NB4 (cell line): Measurements from ENCODE around the gene SMAD3.

Experiments
- CTCF ChIP-seq: IDR thresholded peaks from one replicate; pipeline ENCODE4 v1.5.1; 2012; ENCODE audit warnings: low read depth, low read length
- TF ChIP-seq, protein P1 (sequence below): IDR thresholded peaks from 2 replicates; pipeline ENCODE4 v1.6.1; 2011; ENCODE audit warnings: low read depth, low read length

DNA sequence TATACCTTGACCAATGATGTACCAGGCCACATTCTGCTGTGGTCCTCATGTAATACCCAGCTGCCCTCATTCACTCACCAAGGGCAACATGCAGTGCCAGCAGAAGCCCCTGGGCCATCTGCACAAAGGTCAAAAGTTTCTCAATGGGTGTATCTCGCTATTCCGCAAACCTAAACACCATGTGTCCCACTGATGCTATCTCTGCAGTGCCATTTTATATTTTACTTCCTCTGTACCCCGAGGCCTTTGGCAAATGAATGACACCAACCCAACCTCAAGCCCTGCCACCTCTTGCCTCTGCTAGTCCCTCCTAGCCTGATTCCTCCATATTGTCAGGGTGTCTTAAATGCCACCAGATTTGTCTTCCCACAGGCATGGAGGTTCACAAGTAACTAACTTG lies 129.9 kb downstream of the SMAD3 start:
- TF ChIP-seq CTCF: no peak
- TF ChIP-seq, protein P1, sequence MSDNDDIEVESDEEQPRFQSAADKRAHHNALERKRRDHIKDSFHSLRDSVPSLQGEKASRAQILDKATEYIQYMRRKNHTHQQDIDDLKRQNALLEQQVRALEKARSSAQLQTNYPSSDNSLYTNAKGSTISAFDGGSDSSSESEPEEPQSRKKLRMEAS: no peak
